Stomach (tissue), 4 donors: ENCODE measurements around the gene RBMS3.

Source experiments
- EP300 ChIP-seq: sonication (generic); formaldehyde crosslinking; IDR thresholded peaks from one replicate; pipeline ENCODE4 v1.6.1; 2017; ENCODE audit warnings: antibody characterized with exemption
- POLR2A ChIP-seq, 4 donors: fragments of 450-650 bp; IDR thresholded peaks; one replicate each; pipeline ENCODE4 v1.6.1; 2016; ENCODE audit warnings: antibody characterized with exemption in 4 of 4, control low read depth in 2 of 4, mild to moderate bottlenecking in 1 of 4, moderate library complexity in 1 of 4

- TF ChIP-seq POLR2A (IDR thresholded peaks at IDR 0.05) (no peak), EP300 (no peak)
Observed at GRCh38 chr3:29700256-29700655, 419.4 kb downstream of the RBMS3 start.
